Measurements from ENCODE around the gene GYS1.

The GYS1 gene

GRCh38 chr19:48963371-48964204, 29.5 kb downstream of the GYS1 start:
- DNase-seq (ENCODE audit: low spot score) = peak; percentile 83

GRCh38 chr19:48962849-48963165, 30.3 kb downstream of the GYS1 start:
- no peak for DNase-seq (ENCODE audit: low spot score)

GRCh38 chr19:48962029-48962848, 30.9 kb downstream of the GYS1 start:
- peak; percentile 47 for DNase-seq (ENCODE audit: low spot score)

- DNase-seq (ENCODE audit: low spot score) = no peak
Observed at GRCh38 chr19:48961673-48962028, 31.5 kb downstream of the GYS1 start.

- no peak for DNase-seq (ENCODE audit: low spot score)
Observed at GRCh38 chr19:48961051-48961649, 32.0 kb downstream of the GYS1 start.

- DNase-seq (ENCODE audit: low spot score) = no peak
Observed at GRCh38 chr19:48959341-48960239, 33.5 kb downstream of the GYS1 start.

- no peak for DNase-seq (ENCODE audit: low spot score)
Observed at GRCh38 chr19:48958006-48958405, 35.1 kb downstream of the GYS1 start.

- no peak for DNase-seq (ENCODE audit: low spot score)
Observed at GRCh38 chr19:48955308-48955958, 37.7 kb downstream of the GYS1 start.

GRCh38 chr19:48954595-48955307, 38.4 kb downstream of the GYS1 start, which contains the start of gene BAX:
Gene BAX, plus strand, starts transcription at chr19:48954875. Its CDS starts 54 bp downstream, at chr19:48954929.
- DNase-seq (ENCODE audit: low spot score) = peak; percentile 98

GRCh38 chr19:48953990-48954594, 39.0 kb downstream of the GYS1 start:
- no peak for DNase-seq (ENCODE audit: low spot score)

- no peak for DNase-seq (ENCODE audit: low spot score)
Observed at GRCh38 chr19:48953141-48953540, 40.0 kb downstream of the GYS1 start.

- DNase-seq (ENCODE audit: low spot score) = no peak
Observed at GRCh38 chr19:48950830-48951519, 42.1 kb downstream of the GYS1 start.

- no peak for DNase-seq (ENCODE audit: low spot score)
Observed at GRCh38 chr19:48950159-48950558, 43.0 kb downstream of the GYS1 start.

- DNase-seq (ENCODE audit: low spot score) = no peak
Observed at GRCh38 chr19:48947258-48947542, 45.9 kb downstream of the GYS1 start.

GRCh38 chr19:48946463-48947257, 46.4 kb downstream of the GYS1 start:
- no peak for DNase-seq (ENCODE audit: low spot score)

- no peak for DNase-seq (ENCODE audit: low spot score)
Observed at GRCh38 chr19:48945817-48946216, 47.3 kb downstream of the GYS1 start.

GRCh38 chr19:48945415-48945814, 47.7 kb downstream of the GYS1 start:
- no peak for DNase-seq (ENCODE audit: low spot score)

- no peak for DNase-seq (ENCODE audit: low spot score)
Observed at GRCh38 chr19:48943081-48943480, 50.0 kb downstream of the GYS1 start.

- DNase-seq (ENCODE audit: low spot score) = no peak
Observed at GRCh38 chr19:48940902-48941301, 52.2 kb downstream of the GYS1 start.

Data from GM03348 (cell line).